Skin of body (tissue), 2 donors: ENCODE data around the gene GJD3. TPM values are rescaled to one million over a fixed set of nuclear protein-coding genes. Genes with fewer than 3 reads are reported as not detected.

Experiments used
- DNase-seq: peaks from one replicate; lab custom pipeline; 2025; lab: John Stamatoyannopoulos, UW
- total RNA-seq: library from RNA; depleted of rRNA; stranded (reverse); fragments of >200 nt; gene quantifications from one replicate; pipeline ENCODE4 v1.2.3, GENCODE V29; 2014

GJD3 gene
- total RNA-seq, 1 donor from 2014 or later: not detected

DNA sequence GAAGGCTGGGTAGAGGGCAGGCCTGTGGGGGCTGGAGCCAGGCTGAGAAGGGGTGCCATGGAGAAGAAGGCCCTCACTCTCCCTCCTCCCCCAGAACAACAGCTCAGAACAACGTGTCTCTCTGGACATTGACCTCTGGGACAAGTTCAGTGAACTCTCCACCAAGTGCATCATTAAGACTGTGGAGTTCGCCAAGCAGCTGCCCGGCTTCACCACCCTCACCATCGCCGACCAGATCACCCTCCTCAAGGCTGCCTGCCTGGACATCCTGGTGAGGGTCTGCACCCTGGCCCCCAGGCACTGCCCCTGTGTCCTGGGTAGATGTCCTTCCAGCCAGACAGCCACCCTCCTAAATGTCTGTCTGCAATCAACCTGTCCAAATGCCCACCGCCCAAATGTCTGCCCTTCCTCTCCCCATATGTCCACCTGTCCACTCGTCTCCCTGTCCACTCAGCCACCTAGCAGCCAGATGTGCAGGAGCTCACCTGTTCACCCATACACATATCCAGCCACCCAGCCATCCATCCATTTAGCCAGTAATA is 12.2 kb downstream of the GJD3 start:
- no peak for DNase-seq

DNA sequence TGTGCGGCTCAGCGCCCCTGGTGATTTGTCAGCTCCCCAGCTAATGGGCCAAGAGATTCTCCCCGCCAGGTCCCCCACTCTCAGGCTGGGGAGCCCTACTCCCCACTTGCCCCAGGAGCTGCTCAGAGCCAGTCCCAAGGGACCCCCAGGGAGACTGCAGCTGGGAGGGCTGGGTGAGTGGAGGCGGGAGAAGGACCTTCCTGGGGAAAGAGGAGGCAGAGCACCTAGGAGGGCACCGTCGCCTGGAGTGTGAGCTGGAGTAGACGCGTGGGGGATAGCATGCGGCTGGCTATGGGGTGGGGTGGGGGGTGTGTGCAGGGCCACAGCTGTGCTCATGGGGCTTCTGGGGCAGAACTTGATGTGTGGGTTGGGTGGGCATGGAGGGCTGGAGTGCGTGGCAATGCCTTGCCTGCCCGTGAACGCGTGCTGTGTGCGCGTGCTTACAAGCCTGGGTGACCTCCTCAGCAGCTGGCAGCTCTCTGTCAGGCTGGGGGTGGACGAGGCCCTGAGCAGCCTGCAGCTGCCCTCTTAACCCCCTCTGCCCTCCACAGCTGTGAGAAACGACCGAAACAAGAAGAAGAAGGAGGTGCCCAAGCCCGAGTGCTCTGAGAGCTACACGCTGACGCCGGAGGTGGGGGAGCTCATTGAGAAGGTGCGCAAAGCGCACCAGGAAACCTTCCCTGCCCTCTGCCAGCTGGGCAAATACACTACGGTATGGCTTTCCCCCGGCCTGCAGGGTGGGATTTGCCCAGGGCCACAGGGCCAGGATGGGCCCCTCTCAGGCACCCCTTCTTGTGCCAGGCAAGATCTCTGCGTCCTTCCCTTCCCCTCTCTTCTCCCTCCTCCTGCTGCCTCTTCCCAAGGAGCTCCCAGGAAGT is 12.9 kb downstream of the GJD3 start:
- DNase-seq: no peak

DNA sequence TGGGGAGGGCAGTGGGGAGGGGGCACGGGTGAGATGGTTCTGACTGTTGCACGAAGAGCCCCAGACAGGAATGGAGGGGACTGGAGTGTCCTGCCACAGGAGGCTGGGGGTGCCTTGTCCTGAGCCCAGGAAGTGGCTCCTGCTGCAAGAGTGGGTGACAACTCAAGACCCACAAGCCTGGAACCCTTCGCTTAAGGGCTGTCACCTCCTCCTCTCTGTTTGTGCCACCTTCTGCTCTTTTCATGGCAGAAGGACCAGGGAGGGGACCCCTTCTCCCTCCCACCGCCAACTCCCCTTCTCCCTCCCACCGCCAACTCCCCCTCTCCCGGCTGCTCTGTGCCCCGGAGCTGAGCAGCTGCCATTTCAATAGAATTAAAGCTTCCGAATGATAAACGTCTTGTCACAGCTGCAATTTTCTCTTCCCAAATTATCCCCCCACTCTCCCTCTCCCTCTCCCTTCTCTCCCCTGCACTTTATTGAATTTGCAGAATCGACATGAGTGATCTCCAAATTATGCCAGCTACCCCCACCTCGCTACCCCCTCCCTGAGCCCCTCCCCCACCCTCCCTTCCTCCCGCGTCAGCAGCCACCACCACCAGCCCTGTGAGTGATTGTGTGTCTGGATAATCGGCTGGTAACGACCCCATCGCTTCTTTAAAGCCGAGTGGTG is 13.7 kb downstream of the GJD3 start:
- no peak for DNase-seq

DNA sequence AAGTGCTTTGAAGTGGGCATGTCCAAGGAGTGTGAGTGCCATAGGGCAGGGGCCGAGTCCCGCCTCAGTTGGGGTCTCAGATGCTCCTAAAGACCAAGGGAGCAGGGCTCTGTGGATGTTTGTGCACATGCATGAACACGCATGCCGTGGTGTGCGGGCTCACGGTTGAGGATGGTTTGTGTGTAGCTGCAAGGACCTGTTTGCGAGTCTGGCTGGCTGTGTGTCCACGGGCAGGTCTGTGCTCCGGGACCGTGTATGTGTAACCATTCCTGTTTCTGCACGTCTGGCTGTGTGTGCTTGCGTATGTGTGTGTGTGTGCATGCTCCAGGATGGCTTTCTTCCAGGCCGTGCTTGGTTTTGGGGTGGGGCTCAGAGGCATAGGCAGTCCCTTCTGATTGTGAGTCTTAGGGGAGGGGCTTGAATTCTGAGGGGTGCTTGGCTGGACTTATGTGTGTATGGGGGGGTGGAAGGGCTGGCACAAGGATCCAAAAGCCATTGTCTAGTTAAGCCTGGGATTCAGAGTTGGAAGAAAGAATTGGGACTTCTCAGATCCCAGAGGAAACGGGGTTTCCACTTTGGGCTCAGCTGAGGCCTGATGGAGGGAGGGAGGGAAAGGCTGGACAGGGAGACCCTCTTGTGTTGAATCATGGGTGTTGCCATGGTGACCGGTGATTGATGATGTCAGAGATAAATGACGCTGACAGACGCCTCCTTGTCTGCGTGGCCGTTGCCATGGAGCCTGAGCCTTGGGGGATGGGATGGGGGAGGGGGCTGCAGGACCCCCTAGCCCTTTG is 14.4 kb downstream of the GJD3 start:
- peak; percentile 90 for DNase-seq

DNA sequence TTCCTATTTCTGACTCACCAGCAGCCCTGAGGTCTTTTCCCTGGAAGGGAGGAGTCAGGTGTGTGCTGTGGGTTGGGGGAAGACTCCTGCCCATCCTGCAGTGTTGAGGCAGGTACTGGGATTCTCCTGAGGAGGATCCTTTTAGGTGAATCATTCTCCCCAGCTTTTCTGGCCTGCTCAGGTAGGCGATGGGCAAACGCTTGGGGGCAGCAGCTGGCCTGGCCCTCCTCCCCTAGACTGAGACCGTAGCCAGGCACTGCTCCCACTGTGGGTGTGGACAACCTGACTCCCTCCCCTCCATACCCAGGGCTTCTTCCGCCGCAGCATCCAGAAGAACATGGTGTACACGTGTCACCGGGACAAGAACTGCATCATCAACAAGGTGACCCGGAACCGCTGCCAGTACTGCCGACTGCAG is 15.1 kb downstream of the GJD3 start:
- no peak for DNase-seq

DNA sequence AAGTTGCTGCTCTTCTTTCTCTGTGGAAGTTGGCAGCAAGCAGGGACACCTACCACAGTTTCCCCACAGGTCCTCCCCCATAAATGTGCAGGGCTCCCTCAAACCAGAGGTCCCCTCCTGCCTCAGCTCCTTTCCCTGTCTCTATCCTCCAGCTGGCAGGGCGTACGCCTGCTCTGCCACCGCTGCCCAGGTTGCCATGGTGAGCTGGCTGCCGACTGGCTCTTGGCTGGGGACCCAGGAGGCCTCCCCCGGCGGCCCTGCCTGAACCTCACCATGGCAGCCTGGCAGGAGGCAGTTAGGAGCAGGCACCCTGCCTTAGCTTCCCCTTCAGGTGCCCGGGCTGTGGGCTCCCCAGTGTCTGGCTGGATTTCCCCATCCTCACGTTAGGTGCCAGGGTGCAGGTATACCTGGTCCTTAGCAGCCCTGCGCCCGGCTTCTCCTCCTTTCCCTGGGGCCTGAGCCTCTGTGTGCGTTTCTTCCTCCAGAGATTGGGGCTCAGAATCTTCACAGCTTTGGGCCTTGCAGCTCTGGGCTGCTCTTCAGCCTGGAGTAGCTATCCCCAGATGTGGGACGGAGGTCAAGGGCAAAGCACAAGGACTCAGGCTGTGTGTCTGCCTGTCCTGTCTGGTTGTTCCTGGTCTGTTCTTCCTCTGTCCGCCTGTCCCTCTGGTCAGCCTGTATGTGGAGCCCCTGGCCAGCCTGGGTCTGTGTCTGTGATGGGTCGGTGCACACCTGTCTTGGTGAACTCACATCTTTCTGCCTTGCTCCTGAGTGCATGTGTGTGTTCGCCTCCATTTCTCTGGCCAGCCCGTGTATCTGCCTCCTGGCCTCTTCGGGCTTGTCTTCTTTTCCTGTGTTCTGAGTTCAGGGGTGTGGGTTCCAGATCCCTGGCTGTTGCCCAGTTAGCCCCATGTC is 15.7 kb downstream of the GJD3 start:
- no peak for DNase-seq

DNA sequence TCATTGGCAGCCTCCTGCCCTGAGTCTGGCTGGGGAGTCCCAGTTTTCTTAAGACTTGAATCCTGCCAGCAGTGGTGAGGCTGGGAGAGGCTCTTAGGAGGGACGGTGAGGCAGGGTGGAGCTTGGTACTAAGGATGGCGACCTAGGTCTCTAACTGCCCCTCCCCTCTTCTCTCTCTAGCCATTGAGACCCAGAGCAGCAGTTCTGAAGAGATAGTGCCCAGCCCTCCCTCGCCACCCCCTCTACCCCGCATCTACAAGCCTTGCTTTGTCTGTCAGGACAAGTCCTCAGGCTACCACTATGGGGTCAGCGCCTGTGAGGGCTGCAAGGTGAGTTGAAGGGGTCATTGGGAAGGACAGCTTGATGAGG is 16.4 kb downstream of the GJD3 start:
- DNase-seq: no peak

DNA sequence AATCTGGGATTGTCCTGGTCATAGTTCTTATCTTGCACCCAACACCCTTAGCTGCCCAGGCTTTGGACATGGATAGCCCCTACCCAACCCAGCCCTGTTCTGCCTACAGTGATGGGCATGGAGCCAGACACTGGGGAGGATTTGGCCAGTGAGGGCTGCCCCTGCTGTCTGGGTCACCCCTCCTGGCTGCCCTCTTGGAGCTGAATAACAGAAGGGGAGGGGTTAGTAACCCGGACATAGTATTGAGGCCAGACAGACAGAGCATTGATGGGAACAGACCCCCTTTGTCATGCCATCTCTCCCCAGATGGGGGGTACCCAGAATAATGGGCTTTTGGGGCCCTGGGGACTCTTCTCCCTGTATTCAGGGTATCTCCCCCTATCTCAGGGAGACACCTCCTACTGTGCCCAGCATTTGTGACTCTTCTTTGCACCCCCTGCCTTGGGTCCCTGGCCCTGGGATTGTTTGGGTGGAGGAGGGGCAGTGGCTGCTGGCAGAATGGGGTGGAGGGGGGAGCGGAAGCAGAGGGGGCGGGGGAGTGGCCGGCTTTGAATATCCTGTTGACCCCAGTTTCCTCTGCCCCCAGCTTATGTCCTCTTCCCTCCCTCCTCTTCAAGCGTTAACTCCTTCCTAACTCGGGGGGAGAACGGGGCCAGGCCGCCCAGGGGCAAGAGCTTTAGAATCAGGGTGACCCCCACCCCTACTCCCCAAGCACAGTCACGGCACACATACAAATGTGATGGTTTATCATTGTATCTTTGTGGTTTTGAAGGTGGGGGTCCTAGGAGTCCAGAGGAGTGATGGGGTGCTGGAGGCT is 17.0 kb downstream of the GJD3 start:
- no peak for DNase-seq

DNA sequence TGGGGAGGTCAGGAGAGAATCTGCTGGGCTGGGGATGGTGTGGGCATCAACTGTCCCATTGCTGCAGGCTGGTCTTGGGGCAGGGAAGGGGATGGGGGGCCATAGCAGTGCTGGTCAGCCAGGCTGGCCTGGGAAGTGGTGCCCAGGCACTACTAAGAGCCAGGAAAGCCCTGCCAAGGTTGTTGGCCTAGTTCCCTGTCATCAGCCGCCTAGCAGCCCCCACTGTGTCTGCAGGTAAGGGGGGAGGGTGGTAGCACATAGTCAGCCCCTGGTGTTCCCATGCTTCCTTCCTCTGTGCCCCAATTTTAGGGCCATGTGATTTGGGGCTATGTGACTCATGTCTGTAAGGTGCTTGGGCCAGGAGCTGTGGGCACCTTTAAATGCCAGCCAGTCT is 17.8 kb downstream of the GJD3 start:
- no peak for DNase-seq

DNA sequence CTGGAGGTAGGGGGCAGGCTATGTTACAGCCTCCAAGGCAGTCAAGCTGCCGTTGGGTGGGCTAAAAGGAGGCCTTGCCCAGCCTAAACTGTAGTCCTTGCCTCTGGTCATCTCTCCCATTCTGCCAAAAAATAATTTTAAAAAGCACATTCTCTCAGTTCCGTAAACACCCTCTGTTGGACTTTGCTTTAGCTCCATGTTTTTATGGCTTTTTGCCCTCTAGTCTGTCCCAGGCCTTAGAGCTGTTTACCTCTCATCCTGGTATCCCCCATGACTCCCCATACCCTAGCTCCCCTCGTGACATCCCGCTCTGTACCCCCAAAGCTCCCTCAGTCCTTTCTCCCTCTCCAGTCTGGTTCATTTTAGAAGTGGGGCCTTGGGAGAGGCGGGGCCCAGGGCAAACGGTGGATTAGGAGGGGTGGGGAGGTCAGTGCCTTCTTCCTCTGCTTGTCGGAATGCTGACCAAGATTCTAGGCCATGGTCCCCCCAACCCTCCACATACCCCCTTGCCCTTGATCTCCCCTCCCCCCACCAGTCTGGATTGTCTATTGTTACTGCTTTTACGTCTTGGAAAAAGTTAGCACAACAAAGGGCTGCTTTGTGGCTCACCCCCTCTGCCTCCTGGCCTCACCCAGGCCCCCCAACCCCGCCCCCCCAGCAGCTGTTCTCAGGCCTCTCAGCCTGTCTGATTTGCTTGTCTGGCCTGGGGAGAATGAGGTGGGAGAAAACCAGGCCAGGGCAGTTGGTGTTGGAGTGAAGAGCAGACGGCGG is 18.4 kb downstream of the GJD3 start:
- DNase-seq: peak; percentile 39

DNA sequence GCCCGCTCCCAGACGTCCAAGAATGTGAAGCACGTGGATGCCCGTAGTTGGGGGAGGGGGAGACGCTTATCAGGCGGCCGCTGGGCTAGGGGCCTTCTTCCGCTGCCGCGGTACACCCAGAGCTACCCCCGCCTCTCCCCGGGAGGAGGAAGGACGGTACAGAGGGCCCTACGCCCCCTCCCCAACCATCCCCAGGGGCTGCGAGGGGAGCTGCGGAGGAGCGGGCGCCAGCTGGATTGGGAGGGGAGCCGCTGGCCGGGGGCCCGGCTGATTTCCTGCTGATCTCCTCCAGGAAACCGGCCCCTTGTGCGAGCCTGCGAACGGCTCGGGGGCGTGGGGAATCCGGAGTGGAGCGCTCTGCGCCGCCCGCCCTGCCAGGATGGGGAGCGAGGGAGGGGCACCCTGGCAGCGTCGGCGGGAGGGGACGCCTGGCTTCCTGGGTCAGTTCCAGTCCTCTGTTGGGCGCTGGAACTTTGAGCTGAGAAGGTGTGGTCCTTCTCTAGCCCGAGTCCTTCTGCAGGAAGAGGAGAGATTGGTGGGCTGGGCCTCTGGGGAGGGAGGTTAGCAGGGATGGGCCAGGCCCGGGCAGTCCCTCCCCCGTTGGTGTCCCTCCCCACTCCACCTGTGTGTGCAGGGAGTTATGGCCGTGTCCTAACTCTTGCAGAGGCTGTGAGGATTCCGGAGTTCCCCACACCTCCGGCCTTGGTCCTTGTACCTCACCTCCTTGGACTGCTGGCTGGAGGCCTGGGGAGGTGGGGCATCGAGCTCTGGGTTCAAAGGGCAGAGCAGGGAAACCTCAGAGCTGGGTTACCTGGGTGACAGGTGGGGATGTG is 19.2 kb downstream of the GJD3 start:
- DNase-seq: peak; percentile 65

DNA sequence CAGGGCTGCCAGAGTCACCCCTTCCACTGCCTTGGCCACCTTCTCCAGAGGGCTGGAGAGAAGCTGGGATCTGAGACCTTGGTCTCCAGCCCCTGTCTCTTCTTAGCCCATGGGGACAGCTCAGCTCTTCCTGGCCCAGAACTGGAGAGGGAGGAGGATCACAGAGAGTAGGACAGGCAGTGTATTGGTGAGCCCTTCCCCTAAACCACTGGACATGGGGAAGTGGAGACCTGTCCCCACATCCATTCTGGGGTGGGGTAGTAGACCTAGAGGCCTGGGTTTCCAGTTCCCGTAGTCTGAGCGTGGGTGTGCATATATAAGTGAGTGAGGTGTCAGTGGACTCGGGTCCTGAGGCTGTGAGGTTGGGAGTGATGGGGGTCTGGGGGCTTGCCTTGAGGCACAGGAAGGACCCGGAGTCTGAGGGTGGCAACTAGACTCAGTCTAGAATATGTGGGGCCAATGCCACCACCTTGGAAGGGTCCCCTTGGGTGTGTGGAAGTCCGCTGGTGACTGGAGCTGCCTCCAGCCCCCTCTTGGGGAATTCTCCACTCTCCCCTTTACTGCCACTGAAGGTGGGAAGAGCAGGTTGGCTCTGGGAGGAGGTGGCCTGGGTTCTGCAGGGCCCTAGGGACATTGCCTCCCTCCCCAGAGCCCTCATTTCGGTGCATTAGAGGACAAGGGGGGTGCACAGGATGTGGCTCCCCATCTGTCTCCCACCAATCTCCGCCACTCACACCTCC is 19.9 kb downstream of the GJD3 start:
- no peak for DNase-seq

DNA sequence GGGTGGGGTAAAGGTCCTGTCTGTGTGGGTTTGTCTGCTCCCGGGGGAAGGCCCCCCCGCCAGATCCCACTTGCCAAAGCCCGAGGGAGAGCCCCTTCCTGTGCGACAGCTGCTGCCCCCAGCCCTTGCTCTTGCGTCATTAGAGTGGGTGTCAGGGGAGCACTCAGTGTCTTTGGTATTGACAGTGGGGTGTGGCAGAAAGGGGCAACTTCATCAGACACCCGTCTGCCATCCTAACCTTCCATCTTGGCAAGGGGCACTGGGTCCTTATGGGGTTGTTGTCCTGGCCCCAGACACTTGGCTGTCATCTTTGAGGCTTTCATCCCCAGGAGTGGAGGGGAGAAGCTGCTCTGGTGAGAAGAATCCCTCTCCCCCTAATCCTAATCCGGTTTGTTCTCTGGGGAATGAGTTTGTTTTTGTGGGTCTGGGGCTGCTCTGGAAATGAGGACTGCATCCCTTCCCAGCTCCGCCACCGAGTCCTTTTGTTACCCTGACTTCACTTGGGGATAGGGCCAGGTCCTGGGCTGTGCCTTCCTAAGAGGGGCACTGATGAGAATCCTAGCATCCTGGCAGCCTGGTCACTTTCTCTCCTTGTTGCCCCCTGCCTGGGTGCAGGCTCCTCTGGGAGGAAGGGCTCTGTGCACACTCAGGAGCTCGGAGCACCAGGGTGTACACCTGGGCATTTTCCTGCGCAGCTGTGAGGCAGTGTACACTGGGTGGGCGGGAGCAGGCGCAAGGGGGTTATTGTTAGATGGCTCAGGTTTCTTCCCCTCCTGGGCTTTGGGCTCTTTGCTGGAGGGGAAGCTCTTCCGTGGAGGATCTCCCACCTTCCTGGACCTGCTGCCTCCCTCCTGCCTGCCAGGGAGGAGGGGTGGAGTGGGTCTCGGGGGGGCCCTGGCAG is 21.1 kb downstream of the GJD3 start:
- peak; percentile 47 for DNase-seq

DNA sequence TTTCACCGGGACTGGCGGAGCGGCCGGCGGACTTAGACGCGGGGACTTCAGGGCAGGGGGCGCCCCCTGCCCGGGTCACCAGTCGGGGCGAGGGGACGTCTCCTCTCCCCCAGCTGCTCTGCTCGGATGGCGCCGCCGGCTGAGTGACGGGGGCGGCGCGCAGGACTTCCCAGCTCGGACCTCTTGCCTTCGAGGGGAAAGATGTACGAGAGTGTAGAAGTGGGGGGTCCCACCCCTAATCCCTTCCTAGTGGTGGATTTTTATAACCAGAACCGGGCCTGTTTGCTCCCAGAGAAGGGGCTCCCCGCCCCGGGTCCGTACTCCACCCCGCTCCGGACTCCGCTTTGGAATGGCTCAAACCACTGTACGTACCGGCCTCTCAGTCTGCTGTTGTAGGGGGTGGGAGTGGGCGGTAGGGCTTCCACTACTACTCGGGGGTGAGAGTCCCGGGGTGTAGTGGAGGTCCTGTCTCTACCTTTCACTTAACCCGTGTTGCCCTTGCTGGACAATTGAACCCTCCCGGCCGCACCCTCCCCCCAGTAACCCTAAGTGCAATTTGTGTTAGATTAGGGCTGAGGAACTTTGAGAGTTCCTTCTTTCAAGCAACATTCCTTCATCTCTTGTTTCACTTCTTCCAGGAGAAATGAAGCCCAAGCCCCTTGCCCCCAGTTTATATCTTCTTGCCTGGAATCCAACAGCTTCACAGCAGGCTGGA is 21.9 kb downstream of the GJD3 start:
- DNase-seq: no peak

DNA sequence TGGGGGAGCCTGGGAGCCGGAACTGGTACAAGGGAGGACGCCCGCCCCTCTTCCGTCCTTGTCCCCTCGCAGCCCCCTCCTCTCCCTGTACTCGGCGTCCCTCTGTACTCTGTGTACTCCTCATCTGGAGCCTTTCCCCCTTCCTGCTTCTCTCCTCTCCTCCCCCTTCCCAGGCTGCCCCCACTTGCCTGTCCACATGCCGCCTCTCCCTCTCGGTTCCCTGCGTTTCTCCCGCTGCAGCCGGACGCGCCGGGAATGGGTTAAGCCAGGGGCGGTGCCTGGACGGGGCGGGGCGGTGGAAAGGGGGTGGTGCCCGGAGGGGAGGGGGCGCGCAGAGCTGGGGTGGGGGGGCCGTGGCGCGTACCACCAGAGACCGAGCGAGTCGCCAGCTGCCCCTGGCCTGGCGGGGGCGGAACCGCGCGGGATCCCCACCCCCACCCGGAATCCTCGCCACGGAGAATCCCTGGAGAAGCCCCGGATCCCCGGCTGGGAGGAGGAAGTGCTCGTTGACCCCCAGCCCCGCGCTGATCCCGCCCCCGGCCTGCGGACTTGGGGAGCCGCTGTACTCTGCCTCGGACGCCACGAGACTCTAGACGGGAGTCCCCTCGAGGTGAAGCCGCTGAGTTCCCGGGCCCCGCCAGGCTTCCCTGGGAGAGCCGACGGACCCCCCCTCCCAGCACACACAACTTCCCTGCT is 22.6 kb downstream of the GJD3 start:
- peak; percentile 59 for DNase-seq
